GM21381 (cell line): ENCODE data around the gene DSP.

Source experiments
- ATAC-seq: cut with Tn5 transposase; IDR thresholded peaks from one replicate; pipeline ENCODE4 v1.9.1; 2021; ENCODE audit warnings: mild to moderate bottlenecking, moderate library complexity; ENCODE audit not compliant: unreplicated experiment

The DSP gene

DNA sequence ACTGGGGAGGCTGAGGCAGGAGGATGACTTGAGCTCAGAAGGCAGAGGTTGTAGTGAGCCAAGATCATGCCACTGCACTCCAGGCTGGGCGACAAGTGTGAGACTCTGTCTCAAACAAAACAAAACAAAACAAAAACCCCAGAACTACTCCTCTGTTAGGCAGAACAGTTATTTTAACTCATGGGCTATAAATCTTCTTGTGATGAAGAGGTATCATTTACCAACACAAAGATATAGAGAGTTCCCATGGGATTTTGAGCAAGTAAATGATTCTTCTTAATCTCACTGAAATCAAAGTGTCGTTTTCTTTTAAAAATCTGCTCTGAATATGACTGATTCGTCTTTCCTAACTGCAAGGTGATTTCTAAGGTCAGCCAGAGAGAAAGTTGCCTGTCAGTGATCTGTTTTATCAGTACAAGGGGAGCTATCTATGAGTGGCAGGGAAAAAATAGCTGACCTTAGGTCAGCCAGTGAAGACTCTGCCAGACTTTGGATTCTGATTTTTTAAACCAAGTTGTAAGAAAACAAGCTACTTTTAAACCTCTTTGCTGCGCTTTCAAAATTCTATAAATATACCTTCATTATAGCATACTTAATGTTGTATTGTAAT lies 3.8 kb upstream of the DSP start:
- ATAC-seq = no peak

DNA sequence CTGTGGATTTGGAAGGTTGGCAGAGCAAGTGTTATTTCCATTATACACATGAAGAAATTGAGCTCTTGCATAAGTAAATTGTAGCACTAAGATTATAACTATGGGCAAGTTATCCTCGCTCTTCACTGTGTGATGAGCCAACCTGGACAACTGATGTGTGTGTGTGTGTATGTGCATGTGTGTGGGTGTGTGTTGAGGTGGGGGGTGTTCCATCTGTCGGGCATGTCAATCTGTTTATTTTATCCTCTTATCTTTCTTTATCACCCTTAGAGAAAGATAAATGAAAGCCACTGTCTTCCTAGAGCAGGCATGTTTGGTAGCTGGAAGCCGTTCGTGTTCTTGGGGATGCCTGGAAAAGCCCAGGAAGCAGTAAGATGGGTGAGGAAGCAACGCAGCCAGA lies 3.0 kb upstream of the DSP start:
- ATAC-seq = no peak

DNA sequence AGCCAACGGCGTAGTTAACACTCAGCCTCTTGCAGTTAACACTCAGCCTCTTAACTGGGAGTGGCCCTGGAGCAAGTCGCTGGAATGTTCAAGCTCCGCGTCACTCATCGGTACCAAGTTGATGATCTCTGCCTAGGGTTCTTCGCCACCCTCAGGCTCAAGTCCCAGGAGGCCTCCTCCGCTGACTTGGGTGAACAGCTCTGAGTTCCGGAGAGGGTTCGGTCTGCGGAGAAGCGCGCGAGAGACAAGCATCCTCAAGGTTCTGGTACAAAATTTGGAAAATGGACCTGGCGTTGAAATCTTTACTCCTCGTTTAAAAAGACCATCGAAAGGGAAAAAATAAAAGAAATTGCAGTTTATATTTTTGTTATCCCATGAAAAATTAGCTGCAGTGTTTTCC lies 876 bp upstream of the DSP start:
- ATAC-seq = no peak

DNA sequence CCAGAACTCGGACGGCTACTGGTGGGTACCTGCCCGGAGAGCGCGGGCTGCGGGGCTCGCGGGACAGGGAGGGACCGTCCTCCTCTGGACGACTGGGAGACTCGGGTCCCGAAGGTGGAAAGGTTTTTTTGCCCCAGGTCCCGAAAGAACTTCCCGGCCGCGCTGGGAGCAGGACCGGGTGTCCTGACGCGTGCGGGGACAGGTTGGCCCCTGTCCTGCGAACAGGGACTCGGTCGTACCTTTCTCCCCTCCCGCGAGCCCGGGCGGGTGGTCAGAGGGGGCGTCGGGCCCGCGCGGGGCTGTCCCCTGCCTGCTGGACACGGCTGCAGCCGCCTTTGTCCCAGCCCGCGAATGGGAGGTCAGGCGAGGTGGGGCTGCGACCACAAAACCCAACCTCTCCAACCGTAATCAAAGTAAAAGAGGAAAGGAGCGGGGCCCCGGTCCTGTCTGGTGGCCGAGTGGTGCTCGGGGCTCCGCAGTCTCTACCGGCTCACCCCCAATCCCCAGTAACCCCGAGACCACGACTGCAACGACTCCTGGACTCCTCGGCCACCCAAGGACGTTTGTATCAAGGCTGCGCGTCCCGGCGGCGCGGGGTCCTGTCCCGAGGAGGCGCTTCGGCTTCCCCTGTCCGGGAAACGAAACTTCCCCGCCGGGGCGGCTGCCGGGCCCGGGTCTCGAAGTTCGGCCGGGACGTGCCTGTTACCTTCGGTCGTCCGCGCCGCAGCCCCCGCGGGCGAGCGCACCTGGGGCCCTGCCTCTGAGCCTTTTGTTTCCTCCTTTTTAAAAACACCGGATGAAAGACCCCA lies 798 bp downstream of the DSP start:
- no peak for ATAC-seq

DNA sequence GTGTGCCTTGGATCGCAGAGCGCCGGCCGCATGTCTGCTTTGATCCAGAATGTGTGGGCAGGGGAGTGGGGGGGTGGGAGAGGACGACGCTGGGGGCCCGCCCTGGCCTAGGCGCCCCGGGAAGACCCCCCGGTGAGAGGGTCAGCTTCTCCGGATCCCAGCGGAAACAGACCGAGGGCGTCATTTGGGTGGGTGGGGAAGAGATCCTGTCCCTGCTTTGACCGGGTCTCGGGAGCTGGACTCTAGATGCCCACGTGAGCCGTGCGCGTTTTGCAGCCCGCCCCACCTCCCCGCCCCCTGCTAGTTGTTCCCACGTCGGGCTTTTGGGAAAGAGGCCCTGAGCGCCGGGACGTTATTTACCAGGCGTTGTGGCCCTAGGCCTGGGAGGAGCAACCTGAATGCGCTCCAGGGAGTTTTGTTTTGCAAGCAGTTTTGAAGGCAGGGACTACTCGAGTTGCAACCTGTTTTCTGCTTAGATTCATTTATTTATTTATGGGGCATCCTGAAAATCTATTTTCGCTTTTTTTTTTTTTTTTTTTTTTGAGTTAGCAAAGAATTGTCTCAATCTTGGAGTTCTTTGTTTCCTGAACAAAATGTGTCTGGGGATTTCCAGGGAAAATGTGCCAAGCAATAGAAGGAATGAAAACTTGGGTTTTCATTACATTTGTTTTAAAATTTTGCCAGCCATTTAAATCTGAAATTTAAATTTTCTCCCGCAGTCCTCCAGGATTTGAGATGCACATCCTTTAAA lies 1.6 kb downstream of the DSP start:
- no peak for ATAC-seq

DNA sequence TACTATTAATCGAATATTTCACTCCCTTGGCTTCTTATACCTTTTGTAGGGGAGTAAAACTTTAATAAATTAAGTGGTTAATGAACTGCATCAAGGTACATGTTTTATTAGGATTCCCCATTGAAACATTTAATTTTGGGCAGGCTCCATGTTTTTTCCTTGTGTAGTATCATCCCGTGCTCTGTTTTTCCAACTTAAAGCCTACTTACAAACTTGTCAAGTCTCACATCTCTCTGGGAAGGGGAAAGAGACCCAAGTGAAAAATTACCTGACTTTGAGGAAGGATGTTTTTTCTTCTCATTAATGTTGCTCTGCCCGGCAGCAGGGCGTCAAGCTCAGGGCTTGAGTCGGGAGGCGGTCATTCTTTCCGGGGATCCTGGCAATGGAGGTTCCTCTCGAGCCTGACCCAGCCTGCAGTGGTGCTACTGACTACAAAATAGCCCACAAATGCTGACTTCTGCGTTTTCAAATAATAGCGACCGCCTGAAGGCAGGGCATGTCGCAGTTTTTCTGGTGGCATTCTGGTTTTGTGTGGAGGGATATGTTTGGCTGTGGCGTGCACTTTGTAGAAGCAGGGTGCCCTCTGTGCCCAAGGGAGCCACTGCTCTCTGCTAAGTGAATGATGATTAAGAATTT lies 2.4 kb downstream of the DSP start:
- ATAC-seq = no peak

DNA sequence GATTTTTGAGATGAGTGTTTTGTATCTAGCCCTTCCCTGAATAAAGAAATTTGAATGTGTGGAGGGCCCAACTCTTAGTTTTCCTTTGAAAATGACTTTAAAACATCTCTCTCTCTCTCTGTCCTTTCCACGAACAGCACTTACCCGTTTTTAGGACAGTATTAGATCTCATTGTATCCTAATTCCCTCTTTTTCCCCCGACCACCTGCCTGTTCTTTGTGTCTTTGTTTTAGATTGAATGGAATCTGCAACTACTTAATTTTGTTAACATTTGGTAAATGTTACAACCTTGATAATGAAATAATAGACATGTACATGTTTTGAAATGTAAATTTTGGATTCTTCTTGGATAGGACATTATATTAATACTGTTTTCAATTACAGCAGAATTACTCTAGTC lies 3.1 kb downstream of the DSP start:
- no peak for ATAC-seq

DNA sequence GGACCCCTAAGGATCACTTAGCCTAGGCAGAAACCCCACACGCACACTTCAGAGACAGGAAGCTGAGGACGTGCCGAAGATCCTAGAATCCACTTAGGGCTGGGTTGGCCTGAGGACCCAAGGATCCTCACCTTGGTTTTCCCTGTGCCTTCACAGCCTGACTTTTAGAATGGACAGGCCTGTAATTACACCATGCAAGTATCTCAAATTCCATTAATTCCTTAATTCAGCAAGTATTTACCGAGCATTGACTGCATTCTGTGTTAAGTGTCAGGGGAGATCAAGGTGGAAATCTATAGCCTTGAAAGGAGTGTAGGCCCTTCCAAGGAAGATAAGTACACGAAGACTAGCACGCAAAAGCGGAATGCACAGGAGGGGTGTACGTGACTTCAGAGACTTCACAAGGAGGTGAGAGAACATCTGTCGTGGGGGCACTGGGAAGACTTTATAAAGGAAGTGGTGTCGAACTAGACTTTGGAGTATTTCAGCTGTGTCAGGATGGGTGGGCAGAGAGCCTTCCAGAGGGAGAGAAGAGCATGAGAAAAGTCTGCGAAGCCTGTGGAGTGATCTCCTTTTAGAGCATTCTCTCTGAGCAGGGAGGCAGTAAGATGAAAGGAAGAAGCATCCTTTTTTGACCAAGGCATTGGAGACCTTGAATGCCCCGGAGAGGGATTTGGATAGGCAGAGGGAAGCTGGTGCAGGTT lies 4.0 kb downstream of the DSP start:
- no peak for ATAC-seq

DNA sequence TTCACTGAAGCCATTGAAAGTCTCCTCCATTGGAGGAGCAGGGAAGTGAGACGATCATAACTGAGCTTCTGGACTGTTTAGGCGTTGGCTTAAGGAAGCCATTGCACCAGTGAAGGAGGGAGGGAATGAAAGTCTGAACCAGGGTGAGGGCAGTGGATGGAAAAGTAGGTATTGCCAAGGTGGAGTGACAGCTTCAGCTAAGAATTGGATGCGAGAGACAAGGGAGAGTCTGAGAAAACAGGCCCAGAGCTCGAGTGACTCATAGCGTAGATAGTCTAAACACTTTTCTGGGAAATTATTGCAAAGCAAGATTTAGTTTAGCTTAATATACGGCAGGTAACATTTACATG lies 4.5 kb downstream of the DSP start:
- no peak for ATAC-seq

DNA sequence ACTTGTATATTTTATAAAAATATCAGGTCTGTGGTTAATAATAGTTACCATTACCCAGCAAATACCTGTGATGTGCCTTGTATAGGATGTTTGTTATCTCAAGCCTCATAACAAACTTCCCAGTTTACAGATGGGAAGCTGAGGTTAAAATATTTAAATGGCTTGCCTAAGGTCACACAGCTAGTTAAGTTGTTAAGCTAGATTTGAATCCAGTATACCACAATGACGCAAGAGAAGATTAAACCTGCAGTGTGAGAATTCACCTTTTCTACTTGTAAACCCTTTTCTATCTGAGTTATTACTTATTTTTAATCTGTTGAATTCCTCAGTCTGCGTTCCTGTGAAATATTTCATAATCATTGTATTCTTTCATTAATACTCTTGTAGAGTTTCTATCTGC lies 4.9 kb downstream of the DSP start:
- ATAC-seq = no peak

DNA sequence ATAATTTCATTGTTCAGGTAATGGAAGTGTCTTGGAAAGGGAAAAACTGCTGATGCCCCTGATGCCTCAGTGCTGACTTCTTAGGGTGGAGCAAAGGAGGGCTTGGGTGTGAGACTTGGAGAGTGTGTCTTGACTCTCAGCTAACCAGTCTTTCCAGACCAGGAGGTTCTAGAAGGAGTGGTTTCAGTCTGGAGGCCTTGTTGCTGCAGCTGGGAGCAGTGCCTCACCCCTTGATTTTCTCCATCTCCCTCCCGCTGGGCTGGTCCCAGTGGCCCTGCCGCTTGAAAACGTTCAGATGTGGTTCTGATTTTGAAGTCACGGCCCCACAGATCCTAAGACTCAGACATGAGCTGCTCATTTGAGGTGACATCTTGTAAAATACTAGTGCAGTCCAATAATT lies 5.4 kb downstream of the DSP start:
- ATAC-seq = no peak

DNA sequence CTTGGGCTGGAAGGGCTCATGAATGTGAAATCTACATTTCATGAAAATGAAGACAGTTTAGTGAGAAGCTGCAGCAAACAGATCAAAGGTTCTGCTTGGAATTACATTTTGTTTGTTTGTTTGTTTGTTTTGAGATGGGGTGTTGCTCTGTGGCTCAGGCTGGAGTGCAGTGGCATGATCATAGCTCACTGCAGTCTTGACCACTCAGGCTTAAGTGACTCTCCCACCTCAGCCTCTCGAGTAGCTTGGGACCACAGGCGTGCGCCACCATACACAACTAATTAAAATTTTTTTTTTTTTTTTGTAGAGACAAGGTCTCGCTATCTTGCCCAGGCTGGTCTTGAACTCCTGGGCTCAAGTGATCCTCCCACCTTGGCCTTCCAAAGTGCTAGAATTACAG lies 5.8 kb downstream of the DSP start:
- ATAC-seq = no peak

DNA sequence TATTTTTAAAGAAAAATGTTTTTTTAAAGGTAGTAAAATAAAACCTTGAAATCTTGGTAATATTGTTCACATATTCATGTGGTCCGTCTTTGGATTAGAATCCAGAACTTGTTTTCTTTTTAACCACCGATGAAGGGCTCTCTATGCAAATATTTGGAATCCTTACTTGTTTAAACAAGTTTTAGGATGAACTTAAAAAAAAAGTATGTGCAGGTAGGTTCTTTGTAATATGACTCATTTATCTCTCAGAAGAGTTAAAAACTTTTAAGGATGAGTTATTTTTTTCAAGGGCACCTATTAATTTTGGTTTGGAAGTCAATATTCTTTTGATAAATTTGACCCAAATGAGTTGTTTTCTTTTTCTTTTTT lies 8.9 kb downstream of the DSP start:
- ATAC-seq = no peak

DNA sequence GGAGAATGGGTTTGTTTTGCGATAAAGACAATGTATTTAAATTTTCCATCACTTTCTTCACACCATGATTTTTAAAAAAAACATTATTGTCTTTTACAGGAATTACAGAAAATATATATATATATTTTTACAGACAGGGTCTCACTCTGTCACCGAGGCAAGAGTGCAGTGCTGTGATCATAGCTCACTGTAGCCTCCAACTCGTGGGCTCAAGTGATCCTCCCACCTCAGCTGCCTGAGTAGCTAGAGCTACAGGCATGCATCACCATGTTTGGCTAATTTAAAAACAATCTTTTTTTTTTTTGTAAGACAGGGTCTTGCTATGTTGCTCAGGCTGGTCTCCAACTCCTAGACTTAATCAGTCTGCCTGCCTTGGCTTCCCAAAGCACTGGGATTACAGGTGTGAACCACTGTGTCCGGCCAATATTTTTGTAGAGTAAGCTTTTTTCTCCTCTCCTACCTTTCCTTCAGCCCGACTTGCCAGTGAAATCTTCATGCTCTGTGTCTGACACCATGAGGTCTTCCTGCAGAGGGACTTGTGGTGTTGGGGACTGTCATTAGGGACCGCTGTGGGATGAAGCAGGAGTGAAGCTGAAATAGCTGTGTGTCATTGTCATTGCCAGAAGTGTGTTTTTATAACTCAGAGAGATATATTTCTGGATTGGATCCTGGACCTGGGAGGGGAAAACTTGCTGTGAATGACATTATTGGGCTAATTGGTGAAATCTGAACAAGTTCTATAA lies 13.2 kb downstream of the DSP start:
- ATAC-seq = no peak

DNA sequence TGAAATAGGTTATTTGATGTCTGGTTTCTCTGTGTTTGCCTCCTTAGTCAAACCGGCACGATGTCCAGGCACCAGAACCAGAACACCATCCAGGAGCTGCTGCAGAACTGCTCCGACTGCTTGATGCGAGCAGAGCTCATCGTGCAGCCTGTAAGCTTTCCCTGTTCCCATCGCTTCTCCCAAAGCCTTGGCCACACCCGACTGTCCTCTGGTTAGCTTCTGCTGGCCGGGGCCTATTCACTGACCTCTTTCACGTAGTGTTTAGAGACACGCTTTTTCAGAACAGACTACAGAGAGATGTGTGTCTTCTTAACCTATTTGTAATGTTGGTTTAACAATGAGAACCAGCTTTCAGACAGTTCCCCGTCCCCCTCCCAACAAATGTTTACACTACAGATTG lies 14.2 kb downstream of the DSP start:
- ATAC-seq = no peak

DNA sequence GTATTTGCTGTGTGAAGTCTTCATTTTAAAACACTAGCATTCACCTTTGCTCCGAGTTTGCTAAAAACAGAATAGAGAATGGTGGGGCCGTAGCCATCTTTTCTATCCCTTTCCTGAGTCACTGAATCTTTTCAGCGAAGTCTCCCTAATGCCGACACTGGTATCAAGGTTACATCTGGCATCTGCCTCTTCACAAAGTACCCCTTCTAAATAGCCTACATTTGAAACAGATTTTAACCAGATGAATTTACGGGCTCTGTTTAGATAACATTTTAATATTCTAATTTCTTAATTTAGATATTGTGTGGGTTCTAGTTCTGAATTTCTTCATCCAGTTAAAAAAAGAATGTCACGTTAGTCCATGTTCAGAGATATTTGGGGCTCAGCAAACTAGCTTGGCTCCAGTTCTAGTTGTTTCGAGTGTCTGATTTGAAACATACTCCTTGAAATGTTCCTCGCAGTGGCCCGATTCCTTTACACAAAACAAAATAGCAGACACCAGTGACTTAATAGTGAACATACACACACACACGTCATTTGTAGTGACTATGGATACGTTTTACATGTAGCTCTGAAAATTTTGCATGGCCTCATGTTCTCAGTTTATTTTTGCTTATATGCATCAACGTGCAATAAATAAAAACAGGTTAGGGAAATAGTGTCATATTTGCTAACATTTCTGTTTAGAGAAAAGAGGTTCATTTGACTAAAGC lies 15.1 kb downstream of the DSP start:
- no peak for ATAC-seq

DNA sequence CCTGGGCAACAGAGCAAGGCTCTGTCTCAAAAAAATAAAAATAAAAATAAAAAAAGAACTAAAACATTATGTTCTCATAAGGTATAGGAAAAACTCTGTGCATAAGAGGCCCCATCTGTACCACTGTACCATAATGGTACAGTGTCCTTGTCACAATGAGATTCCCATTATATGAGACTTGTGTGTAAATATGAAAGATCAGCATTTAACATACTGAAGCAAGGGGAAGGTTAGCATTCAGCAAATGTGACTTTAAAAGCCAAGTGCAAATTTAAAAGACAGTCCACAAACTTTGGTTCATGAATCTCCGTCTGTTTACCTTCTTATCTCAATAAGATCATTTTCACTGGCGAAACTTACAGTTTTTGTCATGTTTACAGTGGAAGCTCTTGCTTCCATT lies 16.2 kb downstream of the DSP start:
- ATAC-seq = no peak

DNA sequence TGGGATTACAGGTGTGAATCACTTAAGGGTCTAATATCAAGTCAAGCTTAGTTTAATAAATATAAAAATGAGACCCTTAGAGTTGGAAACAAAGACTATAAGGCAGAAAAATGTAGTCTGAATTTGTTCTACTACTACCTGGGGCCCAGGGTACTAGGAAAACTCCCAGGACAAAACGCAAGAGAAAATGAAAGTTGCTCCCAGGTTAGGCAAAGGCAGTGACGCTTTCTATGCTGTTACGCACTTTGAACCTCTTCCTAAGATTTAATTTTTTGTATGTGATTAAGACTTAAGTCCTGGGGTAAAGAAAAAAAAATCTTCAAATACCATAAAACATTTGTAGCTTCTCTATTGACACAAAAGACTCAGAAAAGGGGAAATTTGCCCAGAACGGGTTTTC lies 17.3 kb downstream of the DSP start:
- no peak for ATAC-seq

DNA sequence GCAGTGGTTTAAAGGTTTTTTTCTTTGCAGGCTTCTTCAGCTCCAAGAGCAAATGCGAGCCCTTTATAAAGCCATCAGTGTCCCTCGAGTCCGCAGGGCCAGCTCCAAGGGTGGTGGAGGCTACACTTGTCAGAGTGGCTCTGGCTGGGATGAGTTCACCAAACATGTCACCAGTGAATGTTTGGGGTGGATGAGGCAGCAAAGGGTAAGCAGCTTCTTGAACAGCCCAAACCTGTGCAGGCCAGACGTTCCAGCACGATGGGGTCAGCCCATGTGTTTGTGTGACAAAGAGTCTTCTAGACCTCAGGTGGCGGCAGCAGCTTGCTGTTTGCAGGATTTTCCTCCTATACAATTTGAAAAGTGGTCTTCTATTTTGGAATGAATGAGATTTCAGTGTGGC lies 17.7 kb downstream of the DSP start:
- ATAC-seq = no peak
